Caco-2 (cell line): ENCODE results near the gene MED13L. TPM values are rescaled to one million over a fixed set of nuclear protein-coding genes. Genes with fewer than 3 reads are reported as not detected.

Experiments
- BruUV-seq: library from RNA; stranded (reverse); fragments of 400-500 nt; replicated peaks from 2 replicates; lab custom pipeline; 2021; lab: Mats Ljungman, UMichigan
- CTCF ChIA-PET: fragments of 300-600 bp; sonication (Branson Sonifier 250); formaldehyde crosslinking; loops from one replicate; lab custom pipeline; 2022; ENCODE audit warnings: antibody characterized with exemption; lab: Charles Lee
- POLR2A ChIA-PET: fragments of 300-600 bp; sonication (Branson Sonifier 250); formaldehyde crosslinking; loops from one replicate; lab custom pipeline; 2022; ENCODE audit warnings: antibody characterized with exemption; lab: Charles Lee
- DNase-seq, 2 experiments: peaks; one replicate each; pipeline versions ENCODE4 v3.0.0 to v3.0.0-alpha.2; 2020 to 2022
- H3K27me3 ChIP-seq: replicated peaks from 2 replicates; pipeline ENCODE4 v1.6.0; 2011; ENCODE audit warnings: low read length; ENCODE audit not compliant: control insufficient read depth, insufficient read depth
- H3K36me3 ChIP-seq: 2 replicates; pipeline ENCODE4 v1.5.1; 2011; ENCODE audit warnings: low read length; ENCODE audit not compliant: control insufficient read depth, insufficient read depth
- H3K4me1 ChIP-seq: fragments of 250-450 bp; sonication (Bioruptor Pico); 2 replicates; pipeline ENCODE4 v1.5.1; 2020; ENCODE audit warnings: mild to moderate bottlenecking
- H3K4me3 ChIP-seq: 2 replicates; pipeline ENCODE4 v1.5.1; 2011; ENCODE audit warnings: low read depth, mild to moderate bottlenecking, control low read depth, low read length
- H3K9me3 ChIP-seq: fragments of 250-450 bp; sonication (Bioruptor Pico); 2 replicates; pipeline ENCODE4 v1.5.1; 2020; ENCODE audit warnings: mild to moderate bottlenecking, moderate library complexity
- H3K27ac Mint-ChIP-seq: one replicate; pipeline ENCODE4 v1.8.0; 2022; ENCODE audit warnings: mixed read lengths; ENCODE audit not compliant: unreplicated experiment
- H3K27me3 Mint-ChIP-seq: one replicate; pipeline ENCODE4 v1.8.0; 2022; ENCODE audit warnings: mixed read lengths; ENCODE audit not compliant: insufficient read depth, unreplicated experiment
- H3K36me3 Mint-ChIP-seq: one replicate; pipeline ENCODE4 v1.8.0; 2022; ENCODE audit warnings: mild to moderate bottlenecking, mixed read lengths; ENCODE audit not compliant: insufficient read depth, unreplicated experiment
- H3K4me1 Mint-ChIP-seq: one replicate; pipeline ENCODE4 v1.8.0; 2022; ENCODE audit warnings: low read depth, mixed read lengths; ENCODE audit not compliant: unreplicated experiment
- H3K4me3 Mint-ChIP-seq: one replicate; pipeline ENCODE4 v1.8.0; 2022; ENCODE audit warnings: mild to moderate bottlenecking, moderate library complexity, mixed read lengths; ENCODE audit not compliant: unreplicated experiment
- H3K9me3 Mint-ChIP-seq: one replicate; pipeline ENCODE4 v1.8.0; 2022; ENCODE audit warnings: mixed read lengths; ENCODE audit not compliant: unreplicated experiment
- intact Hi-C: fragments of 100-400 bp; cut with micrococcal nuclease; formaldehyde crosslinking; loops from one replicate; pipeline ENCODE4 v1.10.0; 2022; ENCODE audit not compliant: unreplicated experiment
- total RNA-seq: library from RNA; stranded (reverse); gene quantifications from 2 replicates; pipeline ENCODE4 v1.2.3, GENCODE V29; 2022
- TF ChIP-seq, protein P1 (sequence below), 2 experiments: fragments of 200-600 bp in 1 of 2; IDR thresholded peaks; 1 replicate in 1 of 2; 2 replicates in 1 of 2; pipeline versions ENCODE4 v1.5.1 to v1.8.0; 2011 to 2022; ENCODE audit warnings: antibody characterized with exemption in 1 of 2, control low read depth in 1 of 2, inconsistent platforms in 1 of 2, low read depth in 1 of 2, low read length in 1 of 2, mild to moderate bottlenecking in 1 of 2, moderate library complexity in 1 of 2; ENCODE audit not compliant: insufficient read depth in 1 of 2, severe bottlenecking in 1 of 2, unreplicated experiment in 1 of 2

MED13L gene
- total RNA-seq, 1 experiment from 2014 or later, result 160 TPM

DNA sequence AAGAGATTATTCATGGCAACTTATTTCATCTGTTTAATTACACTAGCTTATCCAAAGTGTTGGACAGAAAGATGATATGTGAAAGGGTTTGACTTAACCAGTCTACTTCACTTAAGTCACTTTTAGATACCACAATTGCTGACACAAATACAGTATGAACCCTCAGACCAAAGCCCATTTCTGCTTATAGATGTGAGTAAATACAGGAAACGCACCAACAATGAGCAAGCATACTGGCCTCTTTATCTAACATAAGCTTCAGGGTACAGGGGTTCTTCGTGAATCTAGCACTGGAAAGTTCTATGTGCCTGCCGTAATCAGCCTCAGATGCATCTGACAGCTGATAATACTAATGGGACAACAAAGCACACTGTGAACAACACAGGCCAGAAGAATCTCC is 209.6 kb downstream of the MED13L start:
- TF ChIP-seq, protein P1, sequence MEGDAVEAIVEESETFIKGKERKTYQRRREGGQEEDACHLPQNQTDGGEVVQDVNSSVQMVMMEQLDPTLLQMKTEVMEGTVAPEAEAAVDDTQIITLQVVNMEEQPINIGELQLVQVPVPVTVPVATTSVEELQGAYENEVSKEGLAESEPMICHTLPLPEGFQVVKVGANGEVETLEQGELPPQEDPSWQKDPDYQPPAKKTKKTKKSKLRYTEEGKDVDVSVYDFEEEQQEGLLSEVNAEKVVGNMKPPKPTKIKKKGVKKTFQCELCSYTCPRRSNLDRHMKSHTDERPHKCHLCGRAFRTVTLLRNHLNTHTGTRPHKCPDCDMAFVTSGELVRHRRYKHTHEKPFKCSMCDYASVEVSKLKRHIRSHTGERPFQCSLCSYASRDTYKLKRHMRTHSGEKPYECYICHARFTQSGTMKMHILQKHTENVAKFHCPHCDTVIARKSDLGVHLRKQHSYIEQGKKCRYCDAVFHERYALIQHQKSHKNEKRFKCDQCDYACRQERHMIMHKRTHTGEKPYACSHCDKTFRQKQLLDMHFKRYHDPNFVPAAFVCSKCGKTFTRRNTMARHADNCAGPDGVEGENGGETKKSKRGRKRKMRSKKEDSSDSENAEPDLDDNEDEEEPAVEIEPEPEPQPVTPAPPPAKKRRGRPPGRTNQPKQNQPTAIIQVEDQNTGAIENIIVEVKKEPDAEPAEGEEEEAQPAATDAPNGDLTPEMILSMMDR (IDR thresholded peaks at IDR 0.05; ENCODE audit: insufficient read depth in 1 of 2, low read depth in 1 of 2, low read length in 1 of 2, severe bottlenecking in 1 of 2, unreplicated experiment in 1 of 2), result no peak
- no peak overlapping the region for H3K4me3 ChIP-seq
- peaks cover 23% of the 10 kb centered on the region for H3K4me1 Mint-ChIP-seq
- no peaks in the 10 kb centered on the region for H3K36me3 ChIP-seq
- no peak for DNase-seq
- no peaks in the 10 kb centered on the region for H3K36me3 Mint-ChIP-seq
- POLR2A ChIA-PET, result no interaction called here
- H3K9me3 ChIP-seq, result no peaks in the 10 kb centered on the region
- intact Hi-C loops, result loop anchor here (10.0 kb wide), 1 partner anchor 167 kb away; no protein-coding TSS in a partner anchor
- H3K4me1 ChIP-seq, result no peaks in the 10 kb centered on the region; the same call in 1 of the 2 replicates
- CTCF ChIA-PET, result no interaction called here
- no TSS peak for BruUV-seq
- H3K9me3 Mint-ChIP-seq, result no peaks in the 10 kb centered on the region
- H3K27me3 Mint-ChIP-seq, result no peaks in the 10 kb centered on the region
- H3K4me3 Mint-ChIP-seq, result no peak overlapping the region
- H3K27me3 ChIP-seq, result no peaks in the 10 kb centered on the region
- H3K27ac Mint-ChIP-seq, result no peak overlapping the region

DNA sequence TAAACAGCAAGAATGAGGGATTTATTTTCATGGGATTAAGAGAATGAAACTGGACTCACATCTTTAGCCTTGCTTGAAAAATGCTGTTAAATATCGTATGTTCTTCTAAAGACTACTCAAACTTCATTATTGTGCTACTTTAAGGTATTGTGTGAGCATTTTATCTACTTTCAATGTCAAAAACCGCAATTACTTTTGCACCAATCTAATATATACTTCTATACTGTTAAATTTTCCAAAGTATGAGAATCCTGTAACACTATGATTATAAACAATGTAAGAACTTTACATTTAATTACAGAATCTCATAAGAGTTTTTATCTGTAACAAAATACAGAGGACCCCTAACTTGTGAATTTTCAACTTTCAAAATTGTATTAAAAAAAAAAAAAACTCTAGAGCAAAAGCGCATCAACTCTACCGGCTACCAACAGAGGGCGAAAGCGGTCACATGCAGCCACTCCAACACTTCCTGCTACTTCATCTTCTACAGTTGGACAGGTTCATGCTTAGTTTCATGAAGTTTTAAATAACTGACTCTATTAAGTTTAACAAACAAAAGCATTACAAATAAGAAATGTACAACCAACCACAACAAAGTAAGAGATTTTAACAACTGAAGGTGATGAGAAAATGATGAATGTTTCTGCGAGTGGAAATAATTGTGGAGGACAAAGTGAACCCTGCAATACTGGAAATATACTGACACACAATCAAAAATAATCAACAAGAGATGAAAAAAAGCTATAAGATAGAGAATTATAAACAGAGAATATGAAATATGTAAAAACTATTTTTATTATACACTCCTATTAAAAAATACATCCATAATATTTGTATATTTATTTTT is 210.9 kb downstream of the MED13L start:
- Mint-ChIP-seq H3K4me1 (peaks cover 19% of the 10 kb centered on the region), H3K27me3 (no peaks in the 10 kb centered on the region), H3K9me3 (no peaks in the 10 kb centered on the region), H3K4me3 (no peak overlapping the region), H3K27ac (no peak overlapping the region), H3K36me3 (no peaks in the 10 kb centered on the region)
- BruUV-seq, result no TSS peak
- Histone ChIP-seq H3K36me3 (no peaks in the 10 kb centered on the region), H3K27me3 (no peaks in the 10 kb centered on the region), H3K9me3 (no peaks in the 10 kb centered on the region), H3K4me3 (no peak overlapping the region), H3K4me1 (no peaks in the 10 kb centered on the region; the same call in 1 of the 2 replicates)
- DNase-seq, result peak; percentile 54 to 60
- intact Hi-C loops, result loop anchor here (1.0 to 10.0 kb wide), 2 partner anchors 51 to 168 kb away; no protein-coding TSS in a partner anchor
- TF ChIP-seq, protein P1 (IDR thresholded peaks at IDR 0.05; ENCODE audit: insufficient read depth in 1 of 2, low read depth in 1 of 2, low read length in 1 of 2, severe bottlenecking in 1 of 2, unreplicated experiment in 1 of 2), result peak; percentile 84 to 93
- ChIA-PET CTCF (no interaction called here), POLR2A (no interaction called here)

DNA sequence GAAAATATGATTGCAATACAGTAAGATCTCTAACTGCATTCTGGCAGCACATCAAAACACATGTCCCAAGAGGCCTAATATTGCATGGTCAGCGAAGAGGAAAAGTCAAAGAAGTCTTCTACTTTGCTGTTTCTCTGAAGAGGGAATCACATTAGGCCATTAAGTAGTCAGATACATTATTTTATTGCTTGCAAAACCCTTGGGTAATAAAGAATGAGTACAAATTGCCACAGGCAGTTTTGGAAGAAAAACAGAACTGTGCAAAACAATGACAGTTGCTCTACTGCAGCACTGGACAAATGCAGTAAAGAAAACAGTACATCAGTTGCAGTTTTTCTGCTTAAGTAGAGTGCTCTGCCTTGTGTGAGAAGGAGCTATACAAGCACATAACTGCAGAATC is 211.9 kb downstream of the MED13L start:
- CTCF ChIA-PET, result interaction anchor here (0.6 to 1.0 kb wide), 2 partner anchors 50 to 1326 kb away, joined by 3 to 4 read pairs; no protein-coding TSS in a partner anchor
- no TSS peak for BruUV-seq
- no peaks in the 10 kb centered on the region for H3K9me3 Mint-ChIP-seq
- peaks cover 17% of the 10 kb centered on the region for H3K4me1 Mint-ChIP-seq
- DNase-seq, result no peak
- Histone ChIP-seq H3K27me3 (no peaks in the 10 kb centered on the region), H3K4me1 (no peaks in the 10 kb centered on the region; the same call in 1 of the 2 replicates), H3K4me3 (no peak overlapping the region), H3K36me3 (no peaks in the 10 kb centered on the region), H3K9me3 (no peaks in the 10 kb centered on the region)
- TF ChIP-seq, protein P1 (IDR thresholded peaks at IDR 0.05; ENCODE audit: insufficient read depth in 1 of 2, low read depth in 1 of 2, low read length in 1 of 2, severe bottlenecking in 1 of 2, unreplicated experiment in 1 of 2), result no peak
- no peaks in the 10 kb centered on the region for H3K36me3 Mint-ChIP-seq
- no peak overlapping the region for H3K27ac Mint-ChIP-seq
- intact Hi-C loops, result loop anchor here (1.0 to 10.0 kb wide), 2 partner anchors 50 to 169 kb away; no protein-coding TSS in a partner anchor
- no peaks in the 10 kb centered on the region for H3K27me3 Mint-ChIP-seq
- H3K4me3 Mint-ChIP-seq, result no peak overlapping the region
- POLR2A ChIA-PET, result no interaction called here
